B cell (primary cell): ENCODE results near the gene MED12L. TPM values are rescaled to one million over a fixed set of nuclear protein-coding genes. Genes with fewer than 3 reads are reported as not detected.

Experiments
- ATAC-seq: fragments of 200-7000 bp; cut with Tn5 transposase; one replicate; pipeline ENCODE4 v1.10.0; 2021; ENCODE audit warnings: low read depth, mild to moderate bottlenecking, moderate number of reproducible peaks, moderate library complexity
- CTCF ChIA-PET: fragments of 350-600 bp; sonication (Branson Sonifier 250); formaldehyde crosslinking; loops from one replicate; lab custom pipeline; 2021; ENCODE audit warnings: antibody characterized with exemption, inconsistent platforms; lab: Charles Lee
- POLR2A ChIA-PET: fragments of 350-600 bp; sonication (Branson Sonifier 250); formaldehyde crosslinking; loops from one replicate; lab custom pipeline; 2021; ENCODE audit warnings: antibody characterized with exemption; lab: Charles Lee
- DNase-seq: peaks from one replicate; pipeline ENCODE4 v3.0.0; 2013
- H2AFZ ChIP-seq: 2 replicates; pipeline ENCODE4 v1.6.1; 2012; ENCODE audit warnings: mild to moderate bottlenecking, low read depth, low read length; ENCODE audit not compliant: insufficient read depth, poor library complexity, severe bottlenecking
- H3K27ac ChIP-seq, 2 donors: 1 replicate in 1 of 2; 2 replicates in 1 of 2; pipeline ENCODE4 v1.5.1; 2012 to 2013; ENCODE audit warnings: low read length in 2 of 2, mild to moderate bottlenecking in 2 of 2, moderate library complexity in 1 of 2
- H3K27me3 ChIP-seq, 4 experiments: fragments of 200-600 bp in 1 of 4; sonication (generic) in 1 of 4; replicated peaks in 1 of 4; 1 replicate in 2 of 4; 2 replicates in 2 of 4; pipeline versions ENCODE4 v1.6.1 to v1.7.0; 2013 to 2016; ENCODE audit warnings: low read length in 3 of 4, mild to moderate bottlenecking in 2 of 4, mixed read lengths in 1 of 4, moderate library complexity in 1 of 4; ENCODE audit not compliant: insufficient read depth in 4 of 4, control insufficient read depth in 3 of 4; ENCODE audit errors: control extremely low read depth in 1 of 4
- H3K36me3 ChIP-seq, 2 experiments: replicated peaks in 1 of 2; 1 replicate in 1 of 2; 2 replicates in 1 of 2; pipeline versions ENCODE4 v1.6.1 to v1.7.1; 2013; ENCODE audit warnings: low read length in 1 of 2; ENCODE audit not compliant: insufficient read depth in 2 of 2, control insufficient read depth in 1 of 2; ENCODE audit errors: control extremely low read depth in 1 of 2, extremely low read depth in 1 of 2
- H3K4me1 ChIP-seq, 2 donors: fragments of 200-600 bp in 1 of 2; sonication (generic) in 1 of 2; 1 replicate in 1 of 2; 2 replicates in 1 of 2; pipeline versions ENCODE4 v1.5.1 to v1.6.1; 2013 to 2017; ENCODE audit warnings: low read length in 2 of 2; ENCODE audit not compliant: control insufficient read depth in 2 of 2, insufficient read depth in 2 of 2
- H3K4me2 ChIP-seq: replicated peaks from 2 replicates; pipeline ENCODE3; 2012; ENCODE audit warnings: mild to moderate bottlenecking, low read depth, low read length; ENCODE audit not compliant: poor library complexity, severe bottlenecking
- H3K4me3 ChIP-seq, 5 experiments: fragments of 200-600 bp in 1 of 5; sonication (generic) in 1 of 5; 1 replicate in 3 of 5; 2 replicates in 2 of 5; pipeline versions ENCODE4 v1.5.1 to v1.7.0; 2011 to 2016; ENCODE audit warnings: low read length in 4 of 5, mild to moderate bottlenecking in 4 of 5, low read depth in 2 of 5, control low read depth in 1 of 5, moderate library complexity in 1 of 5; ENCODE audit not compliant: insufficient read depth in 1 of 5; ENCODE audit errors: control extremely low read depth in 1 of 5, extremely low read depth in 1 of 5
- H3K79me2 ChIP-seq: fragments of 200-600 bp; sonication (generic); one replicate; pipeline ENCODE4 v1.6.0; 2016; ENCODE audit warnings: low read length; ENCODE audit not compliant: control insufficient read depth, insufficient read depth
- H3K9ac ChIP-seq: fragments of 200-600 bp; sonication (generic); 2 replicates; pipeline ENCODE4 v1.6.1; 2017; ENCODE audit warnings: mild to moderate bottlenecking, low read length, moderate library complexity
- H3K9me3 ChIP-seq, 3 donors: one replicate each; pipeline versions ENCODE4 v1.6.1 to v1.7.1; 2013; ENCODE audit warnings: low read length in 2 of 3; ENCODE audit not compliant: control insufficient read depth in 2 of 3, insufficient read depth in 1 of 3; ENCODE audit errors: control extremely low read depth in 1 of 3
- H4K20me1 ChIP-seq: 2 replicates; pipeline ENCODE4 v1.6.0; 2012; ENCODE audit warnings: mild to moderate bottlenecking, low read length; ENCODE audit not compliant: insufficient read depth, control insufficient read depth, poor library complexity, severe bottlenecking
- H3K27ac Mint-ChIP-seq: one replicate; pipeline ENCODE4 v1.8.0; 2021; ENCODE audit warnings: mixed read lengths
- H3K27me3 Mint-ChIP-seq: one replicate; pipeline ENCODE4 v1.8.0; 2021; ENCODE audit warnings: mixed read lengths
- H3K4me1 Mint-ChIP-seq: one replicate; pipeline ENCODE4 v1.8.0; 2021; ENCODE audit warnings: mixed read lengths
- H3K4me3 Mint-ChIP-seq: one replicate; pipeline ENCODE4 v1.8.0; 2021; ENCODE audit warnings: mixed read lengths
- H3K9me3 Mint-ChIP-seq: one replicate; pipeline ENCODE4 v1.8.0; 2022; ENCODE audit warnings: mixed read lengths; ENCODE audit not compliant: insufficient read depth
- CTCF ChIP-seq: fragments of 200-600 bp; IDR thresholded peaks from one replicate; pipeline ENCODE4 v1.8.0; 2022; ENCODE audit warnings: antibody characterized with exemption, mild to moderate bottlenecking
- EZH2 ChIP-seq: IDR thresholded peaks from 2 replicates; pipeline ENCODE4 v1.6.1; 2012; ENCODE audit warnings: borderline replicate concordance, low read depth, mild to moderate bottlenecking, moderate library complexity, low read length; ENCODE audit not compliant: insufficient read depth, poor library complexity, severe bottlenecking
- WGBS: methylation state at CpG from one replicate; pipeline ENCODE4 v1.1.5; 2013; ENCODE audit warnings: missing lambda C conversion rate; ENCODE audit not compliant: insufficient coverage; 5-methylcytosine and 5-hydroxymethylcytosine counted together
- intact Hi-C: fragments of 100-400 bp; cut with micrococcal nuclease; formaldehyde crosslinking; loops from one replicate; pipeline ENCODE4 v1.10.0; 2022
- polyA plus RNA-seq: library from polyadenylated mRNA; depleted of rRNA; stranded (reverse); fragments of >200 nt; gene quantifications from 2 replicates; pipeline ENCODE4 v1.2.3, GENCODE V29; 2012
- total RNA-seq, 2 donors: library from RNA; stranded (reverse); fragments of 120-200 nt in 1 of 2; gene quantifications; 1 replicate in 1 of 2; 2 replicates in 1 of 2; pipeline versions ENCODE4 v1.2.3 to v1.2.4, GENCODE V29; 2013 to 2022

MED12L gene
- total and polyA plus RNA-seq, 2 donors (not counting 1 experiment from before 2014, with no cell fraction given) = 0.07 to 0.30 TPM

GRCh38 chr3:151218136-151218535 is 132.7 kb downstream of the MED12L start:
- no peak for TF ChIP-seq EZH2
- no peaks in the 10 kb centered on the region for H4K20me1 ChIP-seq
- no peaks in the 10 kb centered on the region for H3K36me3 ChIP-seq
- no peaks in the 10 kb centered on the region for H3K27me3 ChIP-seq
- H3K9me3 ChIP-seq = peaks cover 0 to 8% (median 0%) of the 10 kb centered on the region in 3 donors
- Mint-ChIP-seq H3K27ac (no peak overlapping the region), H3K27me3 (no peaks in the 10 kb centered on the region), H3K4me3 (no peak overlapping the region), H3K9me3 (peaks cover 3% of the 10 kb centered on the region), H3K4me1 (no peaks in the 10 kb centered on the region)
- intact Hi-C loops = no loop called here
- no peak overlapping the region for H3K27ac ChIP-seq
- ChIA-PET CTCF (interaction anchor here (1.1 to 3.0 kb wide), 4 partner anchors 10 to 108 kb away, joined by 4 to 11 read pairs (median 6); no protein-coding TSS in a partner anchor), POLR2A (no interaction called here)
- no peak overlapping the region for H2AFZ ChIP-seq
- DNase-seq (no peak), ATAC-seq (no peak)
- no CpG with 5 or more reads among the region's 1 CpG for WGBS
- H3K4me2 ChIP-seq = no peak overlapping the region
- H3K4me1 ChIP-seq = no peaks in the 10 kb centered on the region
- H3K4me3 ChIP-seq = no peak overlapping the region
- no peak overlapping the region for H3K9ac ChIP-seq
- no peaks in the 10 kb centered on the region for H3K79me2 ChIP-seq

- Mint-ChIP-seq H3K4me1 (no peaks in the 10 kb centered on the region), H3K4me3 (no peak overlapping the region), H3K27ac (no peak overlapping the region), H3K27me3 (no peaks in the 10 kb centered on the region), H3K9me3 (peaks cover 3% of the 10 kb centered on the region)
- Histone ChIP-seq H3K27me3 (no peaks in the 10 kb centered on the region), H3K4me2 (no peak overlapping the region), H3K79me2 (no peaks in the 10 kb centered on the region), H4K20me1 (no peaks in the 10 kb centered on the region), H2AFZ (no peak overlapping the region), H3K27ac (no peak overlapping the region), H3K9me3 (peaks cover 0 to 8% (median 0%) of the 10 kb centered on the region in 3 donors), H3K36me3 (no peaks in the 10 kb centered on the region), H3K4me1 (no peaks in the 10 kb centered on the region), H3K9ac (no peak overlapping the region), H3K4me3 (no peak overlapping the region)
- intact Hi-C loops = no loop called here
- no peak for DNase-seq
- no peak for ATAC-seq
- WGBS = 100% methylated on average over 1 of the region's 1 CpG
- TF ChIP-seq CTCF = no peak
- POLR2A ChIA-PET = no interaction called here
- CTCF ChIA-PET = interaction anchor here (0.7 to 1.5 kb wide), 3 partner anchors 51 to 66 kb away, joined by 3 to 5 read pairs (median 3); no protein-coding TSS in a partner anchor
These were observed 133.6 kb downstream of the MED12L start for GRCh38 chr3:151219056-151219455.
